ENCODE data around the gene BICRA.

Gene BICRA

DNA sequence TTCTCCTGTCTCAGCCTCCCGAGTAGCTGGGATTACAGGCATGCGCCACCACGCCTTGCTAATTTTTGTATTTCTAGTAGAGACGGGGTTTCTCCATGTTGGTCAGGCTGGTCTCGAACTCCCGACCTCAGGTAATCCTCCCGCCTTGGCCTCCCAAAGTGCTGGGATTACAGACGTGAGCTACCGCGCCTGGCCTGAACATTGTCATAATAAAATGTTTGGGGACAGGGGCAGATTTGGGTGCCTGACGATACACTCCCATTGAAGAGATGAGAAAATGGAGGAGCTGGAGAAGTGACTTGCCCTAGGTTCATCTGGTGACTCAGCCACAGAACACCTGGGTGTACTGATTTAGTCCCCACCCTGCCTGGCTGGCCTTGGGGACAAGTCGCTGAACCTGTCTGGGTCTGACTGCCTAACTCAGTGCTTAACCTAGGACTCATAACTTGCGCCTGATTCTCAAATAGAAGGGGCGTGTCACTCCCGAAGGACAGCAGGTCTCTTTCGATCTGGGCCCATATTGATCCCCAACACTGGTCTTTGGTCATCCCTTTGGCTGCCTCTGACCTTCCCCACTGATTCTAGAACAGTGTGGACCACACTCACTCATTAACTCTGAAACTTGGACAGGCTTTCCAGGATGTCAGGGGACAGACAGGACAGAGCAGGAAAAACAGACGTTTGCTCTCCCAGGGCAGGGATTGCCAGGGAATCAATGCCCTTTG, 7.6 kb upstream of the BICRA start:
- no peak for DNase-seq

DNA sequence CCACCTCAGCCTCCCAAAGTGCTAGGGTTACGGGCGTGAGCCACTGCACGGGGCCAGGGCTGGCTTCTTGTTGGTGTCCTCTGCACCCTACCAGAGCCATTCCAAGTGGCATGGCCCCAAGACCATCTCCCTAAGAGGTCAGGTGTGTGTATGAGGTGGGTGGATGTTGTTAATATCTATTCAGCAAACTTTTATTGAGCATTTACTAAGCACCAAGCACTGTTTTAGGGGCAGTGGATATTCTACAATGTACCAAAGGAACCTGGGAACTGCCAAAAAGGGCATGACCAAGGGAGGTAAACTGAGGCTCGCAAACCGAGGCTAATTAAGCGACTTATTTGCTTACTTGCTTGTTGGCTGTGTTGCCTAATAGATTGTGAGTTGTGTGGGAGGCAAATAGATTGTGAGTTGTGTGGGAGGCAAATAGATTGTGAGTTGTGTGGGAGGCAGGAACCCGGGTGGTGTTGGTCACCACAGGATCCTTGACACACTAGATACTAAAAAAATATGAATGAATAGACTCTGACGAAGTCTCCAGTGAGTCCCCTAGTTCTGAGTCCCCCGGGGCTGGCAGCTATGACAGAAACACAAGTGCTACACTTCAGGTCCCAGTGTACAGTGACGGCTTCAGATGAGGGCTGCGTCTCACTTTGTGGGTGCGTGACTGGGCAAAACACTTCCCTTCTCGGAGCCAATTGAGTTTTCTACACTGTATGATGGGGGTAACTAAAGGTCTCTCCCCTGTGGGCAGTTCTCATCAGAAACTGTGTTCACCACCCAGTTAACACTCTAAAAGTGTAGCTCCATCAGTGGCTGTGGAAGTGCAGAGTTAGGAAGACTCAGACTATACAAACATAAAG, 5.0 kb upstream of the BICRA start:
- no peak for DNase-seq

DNA sequence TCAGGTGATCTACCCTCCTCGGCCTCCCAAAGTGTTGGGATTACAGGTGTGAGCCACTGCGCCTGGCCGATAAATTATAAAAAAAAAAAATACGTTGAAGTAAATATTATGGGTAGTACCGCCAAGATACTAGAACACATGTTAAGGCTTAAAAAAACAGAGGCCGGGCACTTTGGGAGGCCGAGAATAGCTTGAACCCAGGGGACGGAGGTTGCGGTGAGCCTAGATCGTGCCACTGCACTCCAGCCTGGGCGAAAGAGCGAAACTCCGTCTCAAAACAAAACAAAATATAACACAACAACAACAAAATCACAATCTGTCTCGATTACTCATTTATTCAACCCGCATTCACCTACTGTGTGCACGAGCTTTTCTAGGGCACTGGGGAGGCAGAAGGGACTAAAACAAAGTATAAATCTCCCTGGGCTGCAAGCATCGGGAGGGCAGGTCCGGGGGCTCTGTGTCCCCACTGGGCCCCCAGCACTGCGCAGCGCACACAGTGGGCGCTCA, 1.3 kb upstream of the BICRA start:
- no peak for DNase-seq

DNA sequence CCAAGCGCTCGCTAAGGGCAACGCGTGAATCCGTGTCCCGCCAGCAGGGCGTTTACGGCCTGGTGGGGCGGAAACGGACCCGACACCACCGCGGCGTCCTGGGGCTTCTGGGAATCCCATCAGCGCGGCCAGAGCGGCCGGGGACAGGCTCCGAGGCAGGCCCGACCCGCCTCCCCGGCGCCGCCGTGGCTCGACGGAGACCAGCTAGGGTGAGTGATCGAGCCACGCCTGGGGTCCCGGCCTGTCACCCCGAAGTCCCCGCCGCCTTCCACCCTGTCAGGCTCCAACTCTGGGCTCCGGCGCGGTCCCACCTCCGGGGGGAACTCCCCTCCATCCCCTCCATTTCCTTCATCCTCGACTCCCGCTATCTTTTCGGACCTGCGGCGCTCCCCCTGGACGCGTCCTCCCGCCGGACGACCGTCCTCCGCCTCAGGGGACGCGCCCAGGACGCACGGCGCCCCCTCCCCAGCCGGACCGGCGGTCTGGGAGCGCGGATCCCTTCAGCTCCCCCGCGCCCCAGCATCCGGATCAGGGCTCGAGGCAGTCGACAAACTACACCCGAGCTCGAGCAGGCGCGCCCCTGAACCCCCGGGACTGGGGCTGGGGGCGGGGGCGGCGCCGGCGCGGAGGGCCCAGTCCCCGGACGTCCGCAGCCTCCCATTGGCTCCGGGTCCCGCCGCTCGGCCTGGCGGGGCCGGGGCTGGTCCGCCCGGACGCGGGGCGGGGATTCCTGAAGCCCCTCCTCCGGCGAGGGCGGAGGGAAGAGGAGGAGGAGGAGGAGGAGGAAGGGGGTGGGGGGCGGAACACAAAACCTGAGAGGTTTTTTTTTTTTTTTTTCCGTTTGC, 638 bp upstream of the BICRA start:
- DNase-seq: peak; percentile 95

DNA sequence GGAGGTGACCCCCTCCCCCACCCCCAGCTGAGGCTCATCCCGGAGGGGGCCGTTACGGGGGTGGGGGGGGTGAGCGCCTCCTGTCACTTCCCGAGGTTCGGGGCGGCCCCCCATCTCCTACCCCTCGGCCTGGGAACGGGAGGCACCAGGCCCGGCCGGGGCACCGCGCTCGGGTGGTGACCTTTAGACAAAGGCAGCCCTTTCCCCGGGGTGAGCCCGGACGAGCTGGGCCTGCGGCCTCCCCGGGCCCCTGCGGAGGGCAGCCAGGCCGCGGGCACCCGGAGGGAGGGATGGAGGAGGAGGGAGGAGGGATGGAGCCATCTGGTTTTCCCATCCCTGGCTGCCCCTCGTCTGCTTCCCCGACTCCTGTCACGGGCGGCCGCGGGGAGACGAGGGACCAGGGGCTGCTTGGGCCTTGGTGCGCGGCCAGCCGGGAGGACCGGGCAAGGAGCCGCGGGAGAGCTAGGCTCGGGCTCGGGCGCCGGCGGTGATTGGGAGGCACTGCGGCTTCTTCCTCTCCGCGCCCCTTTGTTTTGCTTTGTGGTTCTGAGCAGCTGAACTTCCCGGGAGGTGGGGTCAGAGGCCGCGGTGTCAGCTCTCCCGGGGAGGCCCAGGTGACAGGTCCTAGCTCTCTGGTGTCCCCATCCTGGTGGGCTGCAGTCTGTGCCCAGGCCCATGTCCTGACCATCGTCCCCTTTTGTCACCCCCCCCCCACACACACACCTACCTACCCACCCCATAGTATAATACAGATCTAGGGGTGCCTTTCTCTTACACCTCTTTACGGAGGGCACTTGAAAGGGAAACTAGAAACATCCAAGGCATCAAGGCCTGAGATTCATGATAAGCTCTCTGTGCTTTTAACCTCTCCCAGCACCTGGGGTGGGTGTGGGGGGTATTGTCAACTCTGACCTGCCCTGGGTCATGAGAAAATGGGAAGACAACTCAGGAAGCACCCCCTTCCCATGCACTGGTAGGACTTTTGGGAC, 1.3 kb downstream of the BICRA start:
- DNase-seq: peak; percentile 27

DNA sequence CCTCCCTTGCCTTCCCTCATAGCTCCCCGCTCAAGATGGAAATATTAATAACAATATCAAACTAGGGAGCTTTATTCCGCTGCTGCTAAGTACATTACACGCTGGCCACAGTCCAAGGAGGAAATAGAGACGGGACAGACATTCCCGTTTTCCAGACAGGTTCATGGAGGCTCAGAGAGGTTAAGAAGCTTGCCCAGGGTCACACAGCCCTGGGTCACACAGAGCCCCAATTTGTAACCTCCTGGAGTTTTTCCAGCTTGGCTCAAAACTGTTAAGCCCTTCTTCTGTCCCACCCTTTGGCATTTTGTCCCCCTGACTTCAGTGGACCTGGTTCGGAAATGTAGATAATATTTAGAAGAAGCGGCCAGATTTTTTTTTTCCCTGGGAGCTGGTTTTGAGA, 2.0 kb downstream of the BICRA start:
- DNase-seq: no peak

DNA sequence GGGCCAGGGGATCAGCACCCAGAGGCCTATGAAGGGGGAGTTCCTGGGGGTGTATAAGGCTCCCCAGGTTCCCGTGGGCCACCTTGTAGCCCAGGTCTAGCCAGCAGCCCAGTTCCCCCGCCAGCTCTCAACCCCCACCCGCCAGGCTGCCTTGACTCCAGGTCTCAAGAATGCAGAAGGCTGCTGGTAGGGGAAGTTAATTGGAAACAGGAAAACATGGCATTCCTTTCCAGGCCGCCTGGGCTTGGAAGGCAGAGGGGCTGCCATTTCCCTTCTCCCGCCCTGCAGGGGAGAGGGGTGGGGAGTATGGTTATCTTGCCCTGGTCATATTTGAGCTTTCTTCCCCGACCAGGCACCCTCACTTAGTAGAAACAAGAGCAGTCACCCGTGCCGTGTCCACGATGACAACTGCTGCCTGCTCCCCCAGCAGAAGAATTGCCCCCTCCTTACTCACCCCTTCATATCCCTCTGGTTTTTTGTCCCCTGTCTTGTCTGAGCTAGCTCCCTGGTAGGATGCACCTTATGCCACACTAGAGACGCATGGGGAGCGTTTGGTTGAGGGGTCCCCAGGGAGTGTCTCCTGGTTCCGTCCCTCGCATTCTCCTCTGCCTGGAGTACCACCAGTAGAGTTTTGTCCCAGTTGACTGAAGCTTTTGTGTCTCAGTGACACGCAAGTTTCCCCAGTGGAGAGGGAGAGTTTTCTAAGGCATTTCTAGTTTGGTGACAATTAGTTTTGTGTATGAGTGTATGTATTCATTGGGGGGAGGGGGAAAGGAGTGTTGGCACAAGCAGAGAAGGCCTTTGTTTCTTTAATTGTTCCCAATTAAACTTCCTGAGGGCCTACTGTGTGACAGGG, 4.5 kb downstream of the BICRA start:
- no peak for DNase-seq

DNA sequence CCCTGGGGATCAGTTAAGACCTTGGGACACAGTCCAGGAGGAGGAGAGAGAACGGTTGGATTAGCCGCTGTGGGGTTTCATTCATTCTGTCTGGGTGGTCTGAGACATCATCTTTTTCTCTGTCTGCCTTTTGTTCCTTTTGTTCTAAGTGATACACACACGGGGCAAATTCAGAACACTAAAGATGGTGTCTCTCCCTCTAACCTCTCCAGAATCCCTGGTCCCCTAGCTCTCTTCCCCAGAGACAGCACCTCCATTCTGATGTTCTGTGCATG, 5.0 kb downstream of the BICRA start:
- DNase-seq: no peak

DNA sequence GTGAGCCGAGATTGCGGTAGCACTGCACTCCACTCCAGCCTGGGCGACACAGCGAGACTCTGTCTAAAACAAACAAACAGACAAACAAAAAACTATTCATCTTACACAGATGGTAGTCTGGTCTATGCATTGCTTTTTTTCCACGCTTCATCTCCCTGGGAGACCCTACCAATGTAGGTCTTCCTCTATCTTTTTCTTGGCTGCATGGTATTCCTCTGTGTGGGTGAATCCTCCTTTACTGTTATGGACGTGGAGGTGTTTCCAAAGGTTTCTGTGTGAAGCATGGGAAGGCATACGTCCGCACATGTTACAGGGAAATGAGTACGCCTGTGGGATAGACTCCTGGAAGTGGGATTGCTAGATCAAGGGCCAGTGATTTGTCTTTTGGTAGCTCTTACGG, 5.6 kb downstream of the BICRA start:
- no peak for DNase-seq

DNA sequence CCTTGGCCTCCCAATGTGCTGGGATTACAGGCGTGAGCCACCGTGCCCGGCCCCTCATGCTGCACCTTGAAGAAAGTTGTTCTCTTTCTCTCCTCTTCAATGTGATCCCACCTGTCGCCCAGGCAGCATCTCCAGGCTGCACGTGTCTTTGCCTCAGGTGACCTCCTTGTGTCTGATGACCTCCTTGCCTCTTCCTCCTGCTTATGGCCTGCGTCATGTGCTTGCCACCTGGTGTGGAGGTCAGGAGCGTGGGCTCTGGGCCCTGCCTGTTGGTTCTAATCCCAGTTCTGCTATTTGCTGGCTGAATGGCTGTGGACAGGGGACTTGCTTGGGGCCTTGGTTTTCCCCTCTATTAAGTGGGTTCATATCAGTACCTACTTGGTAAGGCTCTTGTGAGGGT, 6.3 kb downstream of the BICRA start:
- no peak for DNase-seq

DNA sequence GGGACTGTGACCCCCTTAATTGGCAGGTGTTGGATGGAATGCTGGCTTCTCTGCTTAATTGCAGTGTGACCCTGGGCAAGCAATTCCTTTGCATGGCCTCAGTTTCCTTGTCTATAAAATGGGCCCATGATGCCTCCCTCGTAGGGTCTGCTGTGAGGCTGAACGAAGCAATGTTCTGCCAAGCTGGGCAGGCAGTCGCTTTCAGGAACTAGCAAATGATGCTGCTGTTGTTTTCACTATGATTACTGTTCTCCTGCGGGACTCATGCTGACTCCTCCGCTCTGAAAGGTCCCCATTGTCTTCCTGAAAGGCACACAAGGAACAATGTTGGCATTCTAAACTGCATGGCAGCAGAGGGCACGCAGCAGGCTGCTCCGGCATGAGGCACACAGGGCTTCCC, 6.8 kb downstream of the BICRA start:
- DNase-seq: no peak

DNA sequence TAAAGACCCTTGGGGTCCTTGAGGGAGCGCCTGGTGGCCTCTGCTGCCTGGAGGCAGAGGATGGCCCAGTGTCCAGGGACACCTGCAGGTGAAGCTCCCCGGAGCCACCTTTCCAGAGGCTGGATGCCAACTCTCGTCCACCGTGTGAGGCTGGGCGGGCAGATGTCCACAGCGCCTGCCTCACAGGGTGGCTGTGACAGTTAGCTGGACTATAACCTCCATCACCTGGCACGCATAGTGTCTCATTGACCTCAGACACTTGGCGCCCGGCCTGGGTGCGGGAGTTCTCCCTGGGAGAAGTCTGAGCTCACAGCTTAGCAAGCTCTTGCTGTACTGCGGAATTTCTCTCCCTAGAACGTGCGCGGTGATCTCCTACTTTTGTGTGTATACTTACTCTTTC, 9.8 kb downstream of the BICRA start:
- no peak for DNase-seq

DNA sequence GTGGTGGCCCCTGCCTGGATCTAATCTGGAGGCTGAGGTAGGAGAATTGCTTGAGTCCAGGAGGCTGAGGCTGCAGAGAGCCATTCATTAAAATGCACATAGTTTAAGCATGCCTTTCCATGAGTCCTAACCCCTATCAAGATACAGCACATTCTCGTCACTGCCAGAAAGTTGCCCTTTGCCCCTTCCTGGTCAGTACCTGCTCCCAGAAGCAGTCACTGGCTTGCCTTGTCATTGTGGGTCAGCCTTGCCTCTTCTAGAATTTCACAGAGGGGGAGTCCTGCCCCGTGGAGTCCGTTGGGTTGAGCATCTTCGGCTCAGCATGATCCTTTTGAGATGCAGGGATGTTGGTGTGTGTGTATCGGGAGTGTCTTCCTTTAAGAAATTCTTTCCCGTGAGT, 10.8 kb downstream of the BICRA start:
- no peak for DNase-seq

DNA sequence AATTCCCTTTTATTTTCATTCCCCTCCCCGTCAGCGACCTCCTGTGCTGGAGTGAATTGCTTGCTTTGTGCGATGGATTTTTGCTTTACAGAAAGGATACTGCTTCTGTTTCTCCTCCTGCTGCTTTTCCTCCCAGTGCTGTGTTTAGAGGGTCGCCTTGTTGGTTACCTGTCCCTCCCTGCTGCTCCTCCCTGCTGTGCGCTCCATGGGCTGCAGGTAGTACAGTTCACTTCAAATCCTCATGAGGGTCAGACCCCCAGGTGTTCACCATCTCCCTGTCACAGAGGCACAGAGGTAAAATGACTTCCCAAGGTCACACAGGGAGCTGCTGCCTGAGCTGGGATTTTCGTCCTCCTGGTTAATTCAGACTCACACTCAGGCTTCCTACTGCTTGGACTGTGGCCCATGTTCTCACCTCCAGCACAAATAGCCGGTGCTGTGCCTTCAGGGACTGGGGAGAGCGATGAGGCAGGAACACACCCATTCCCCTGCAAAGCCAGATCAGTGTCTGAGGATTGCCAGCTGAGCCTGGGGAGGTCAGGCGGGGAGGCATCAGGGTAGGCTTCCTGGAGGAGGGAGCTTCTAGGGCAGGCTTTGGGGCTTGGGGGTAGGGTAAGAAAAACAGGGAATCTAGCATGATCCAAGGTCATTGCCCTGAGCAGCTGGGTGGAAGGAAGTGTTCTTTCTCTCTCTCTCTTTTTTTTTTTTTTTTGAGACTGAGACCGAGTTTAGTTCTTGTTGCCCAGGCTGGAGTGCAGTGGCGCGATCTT, 14.4 kb downstream of the BICRA start:
- no peak for DNase-seq

DNA sequence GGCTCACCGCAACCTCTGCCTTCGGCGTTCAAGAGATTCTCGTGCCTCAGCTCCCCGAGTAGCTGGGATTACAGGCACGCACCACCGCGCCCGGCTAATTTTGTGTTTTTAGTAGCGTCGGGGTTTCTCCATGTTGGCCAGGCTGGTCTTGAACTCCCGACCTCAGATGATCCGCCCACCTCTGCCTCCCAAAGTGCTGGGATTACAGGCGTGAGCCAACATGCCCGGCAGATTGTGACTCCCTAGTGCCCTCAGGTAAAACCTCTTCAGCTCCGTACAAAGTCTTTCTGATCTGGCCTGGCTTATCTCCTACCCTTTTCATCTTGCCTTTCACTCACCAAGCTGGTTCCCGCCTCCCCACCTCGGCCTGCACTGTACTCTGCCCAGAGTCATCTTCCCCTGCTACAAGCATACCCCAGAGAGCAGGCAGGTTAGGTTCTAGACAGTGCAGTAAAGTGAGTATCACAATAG, 15.0 kb downstream of the BICRA start:
- DNase-seq: no peak

DNA sequence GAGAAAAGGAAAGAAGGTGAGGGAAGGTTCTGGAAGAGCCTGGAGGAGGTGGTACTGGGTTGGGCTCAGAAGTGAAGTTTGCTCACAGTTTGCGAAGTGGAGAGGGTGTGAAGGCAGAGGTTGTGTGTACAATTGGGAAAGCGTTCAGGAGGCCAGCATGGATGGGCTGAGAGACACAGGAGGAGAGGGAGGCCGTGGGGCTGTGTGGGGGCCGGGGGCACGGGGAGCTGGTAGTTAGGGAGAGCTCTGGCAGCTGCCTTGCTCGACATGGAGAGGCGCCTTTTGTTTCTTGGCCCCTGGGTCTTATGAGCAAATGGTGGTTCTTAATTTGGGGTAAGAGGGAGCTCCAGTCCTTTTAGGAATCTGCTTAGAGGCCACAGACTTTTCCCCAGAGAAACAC, 16.7 kb downstream of the BICRA start:
- DNase-seq: no peak

DNA sequence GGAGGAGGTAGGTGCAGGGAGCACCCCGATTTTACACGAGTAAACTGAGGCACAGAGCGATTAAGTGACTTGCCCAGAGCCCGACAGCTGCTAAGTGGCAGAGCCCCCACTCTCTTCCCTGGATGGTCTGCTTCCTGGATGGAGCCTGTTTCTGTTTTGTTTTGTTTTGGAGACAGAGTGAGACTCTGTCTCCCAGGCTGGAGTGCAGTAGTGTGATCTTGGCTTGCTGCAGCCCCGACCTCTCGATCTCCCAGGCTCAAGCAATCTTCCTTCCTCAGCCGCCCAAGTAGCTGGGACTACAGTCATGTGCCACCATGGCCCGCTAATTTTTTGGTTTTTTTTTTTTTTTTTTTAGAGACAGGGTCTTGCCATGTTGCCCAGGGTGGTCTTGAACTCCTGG, 17.3 kb downstream of the BICRA start:
- DNase-seq: no peak

DNA sequence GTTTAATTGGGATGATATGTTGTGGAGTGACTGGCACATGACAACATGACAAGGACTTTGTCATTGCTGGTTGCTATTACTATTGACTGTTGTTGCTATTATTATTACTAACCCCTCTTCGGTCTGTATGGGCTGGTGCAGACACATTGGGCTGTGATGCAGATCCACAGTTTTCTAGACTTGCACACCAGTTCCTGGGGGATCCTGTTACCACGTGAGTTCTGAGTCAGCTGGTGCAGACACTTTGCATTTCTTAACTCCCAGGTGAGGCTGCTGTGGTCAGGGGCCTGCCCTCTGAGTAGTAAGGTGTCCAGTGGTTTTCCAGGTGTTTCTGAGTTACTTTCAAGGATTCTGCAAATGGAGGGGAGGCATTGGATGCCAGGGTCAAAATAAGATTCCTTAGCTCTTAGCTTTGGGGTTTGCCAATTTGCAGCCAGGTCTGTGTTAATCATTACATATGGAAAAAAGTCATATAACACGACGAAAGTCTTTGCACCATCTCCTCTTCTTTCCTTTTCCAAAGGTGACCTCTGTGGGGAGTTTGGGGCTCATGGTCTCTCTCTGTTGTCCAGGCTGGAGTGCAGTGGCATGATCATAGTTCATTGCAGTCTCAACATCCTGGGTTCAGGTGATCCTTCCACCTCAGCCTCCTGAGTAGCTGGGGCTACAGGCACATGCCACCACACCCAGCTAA, 19.3 kb downstream of the BICRA start:
- DNase-seq: no peak

DNA sequence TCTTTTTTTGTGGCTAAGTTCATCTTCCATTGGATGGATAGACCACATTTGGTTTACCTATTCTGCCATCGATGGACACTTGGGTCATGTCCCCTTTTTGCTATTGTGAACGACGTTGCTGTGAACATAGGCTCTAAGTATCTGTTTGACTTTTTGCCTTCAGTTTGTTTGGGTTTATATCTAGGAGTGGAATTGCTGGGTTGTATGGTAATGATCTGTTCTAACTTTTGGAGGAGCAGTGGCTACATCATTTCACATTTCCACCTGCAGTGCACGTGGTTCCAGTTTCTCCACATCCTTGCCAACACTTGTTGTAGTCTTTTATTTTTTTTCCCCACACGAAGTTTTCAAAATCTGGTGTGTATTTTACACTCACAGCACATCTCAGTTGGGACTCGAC, 21.7 kb downstream of the BICRA start:
- no peak for DNase-seq

Data from CD4-positive, alpha-beta T cell treated with Interleukin-15 for 1 hour (primary cell).